GM12878 (cell line): ENCODE measurements around the gene PRR13.

Experiments
- E4F1 ChIP-seq: fragments of 450-650 bp; IDR thresholded peaks from 2 replicates; pipeline ENCODE4 v1.6.1; 2018; ENCODE audit warnings: borderline replicate concordance, mild to moderate bottlenecking; ENCODE audit not compliant: partially characterized antibody
- EZH2 ChIP-seq: IDR thresholded peaks from 2 replicates; pipeline ENCODE4 v1.6.1; 2012; ENCODE audit warnings: low read depth, mild to moderate bottlenecking, control low read depth, inconsistent platforms, low read length, borderline replicate concordance; ENCODE audit not compliant: control insufficient read depth
- FOXK2 ChIP-seq: fragments of 450-650 bp; IDR thresholded peaks from 2 replicates; pipeline ENCODE4 v1.6.1; 2017; ENCODE audit warnings: mild to moderate bottlenecking, moderate library complexity
- MTA2 ChIP-seq: fragments of 450-650 bp; IDR thresholded peaks from 2 replicates; pipeline ENCODE4 v1.6.1; 2016; ENCODE audit warnings: low read depth, mild to moderate bottlenecking, moderate library complexity
- NR2C2 ChIP-seq: IDR thresholded peaks from 2 replicates; pipeline ENCODE4 v1.6.1; 2011; ENCODE audit warnings: borderline replicate concordance, low read depth; ENCODE audit not compliant: control insufficient read depth, insufficient read length
- NR2F1 ChIP-seq: fragments of 450-650 bp; conservative IDR thresholded peaks from 2 replicates; pipeline ENCODE4 v1.6.1; 2017; ENCODE audit warnings: mild to moderate bottlenecking
- POLR2AphosphoS5 ChIP-seq: IDR thresholded peaks from 2 replicates; pipeline ENCODE4 v1.6.1; 2011; ENCODE audit warnings: mild to moderate bottlenecking, low read length, inconsistent platforms
- PRDM15 ChIP-seq: fragments of 450-650 bp; formaldehyde crosslinking; IDR thresholded peaks from 2 replicates; pipeline ENCODE4 v1.4.0; 2020; ENCODE audit warnings: mild to moderate bottlenecking, moderate library complexity
- RCOR1 ChIP-seq: conservative IDR thresholded peaks from 2 replicates; pipeline ENCODE4 v1.6.1; 2012; ENCODE audit warnings: low read depth, low read length, improper control_type of control experiment
- RUNX3 ChIP-seq: IDR thresholded peaks from 2 replicates; pipeline ENCODE4 v1.6.1; 2012; ENCODE audit warnings: low read length, inconsistent platforms
- ZBTB4 ChIP-seq: fragments of 450-650 bp; formaldehyde crosslinking; IDR thresholded peaks from 2 replicates; pipeline ENCODE4 v1.4.0; 2022; ENCODE audit warnings: mild to moderate bottlenecking, moderate library complexity

GRCh38 chr12:53464685-53465418 is 23.3 kb downstream of the PRR13 start:
- TF ChIP-seq EZH2 (no peak), PRDM15 (CRISPR knock-in tag) (no peak), FOXK2 (no peak), RUNX3 (no peak), NR2F1 (no peak), E4F1 (no peak), NR2C2 (no peak), POLR2AphosphoS5 (peak; percentile 56; the same call in 1 of the 2 replicates), ZBTB4 (CRISPR knock-in tag) (no peak), RCOR1 (no peak), MTA2 (no peak)
